GM18499 (cell line): ENCODE measurements around the gene SRGAP3.

Experiments used
- ATAC-seq: cut with Tn5 transposase; IDR thresholded peaks from one replicate; pipeline ENCODE4 v1.9.1; 2021; ENCODE audit warnings: moderate number of reproducible peaks; ENCODE audit not compliant: insufficient read depth, unreplicated experiment

SRGAP3 gene

DNA sequence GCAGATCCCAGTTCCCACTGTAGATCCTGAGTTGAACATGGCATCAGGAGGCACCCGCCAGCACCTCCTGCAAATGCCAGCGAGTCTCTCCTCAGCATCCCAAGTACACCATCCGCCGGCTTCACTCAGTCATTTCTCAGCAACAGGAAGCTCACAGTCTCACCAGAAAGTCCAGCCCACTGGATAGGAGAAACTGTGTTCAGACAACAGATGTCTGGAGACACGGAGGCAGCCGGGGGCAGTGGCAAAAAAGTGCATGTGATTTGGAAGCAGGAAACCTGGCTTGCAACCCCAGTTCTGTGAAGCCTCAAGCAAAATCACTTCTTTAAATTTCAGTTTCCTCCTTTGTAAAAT lies 68.7 kb downstream of the SRGAP3 start:
- ATAC-seq, result no peak

DNA sequence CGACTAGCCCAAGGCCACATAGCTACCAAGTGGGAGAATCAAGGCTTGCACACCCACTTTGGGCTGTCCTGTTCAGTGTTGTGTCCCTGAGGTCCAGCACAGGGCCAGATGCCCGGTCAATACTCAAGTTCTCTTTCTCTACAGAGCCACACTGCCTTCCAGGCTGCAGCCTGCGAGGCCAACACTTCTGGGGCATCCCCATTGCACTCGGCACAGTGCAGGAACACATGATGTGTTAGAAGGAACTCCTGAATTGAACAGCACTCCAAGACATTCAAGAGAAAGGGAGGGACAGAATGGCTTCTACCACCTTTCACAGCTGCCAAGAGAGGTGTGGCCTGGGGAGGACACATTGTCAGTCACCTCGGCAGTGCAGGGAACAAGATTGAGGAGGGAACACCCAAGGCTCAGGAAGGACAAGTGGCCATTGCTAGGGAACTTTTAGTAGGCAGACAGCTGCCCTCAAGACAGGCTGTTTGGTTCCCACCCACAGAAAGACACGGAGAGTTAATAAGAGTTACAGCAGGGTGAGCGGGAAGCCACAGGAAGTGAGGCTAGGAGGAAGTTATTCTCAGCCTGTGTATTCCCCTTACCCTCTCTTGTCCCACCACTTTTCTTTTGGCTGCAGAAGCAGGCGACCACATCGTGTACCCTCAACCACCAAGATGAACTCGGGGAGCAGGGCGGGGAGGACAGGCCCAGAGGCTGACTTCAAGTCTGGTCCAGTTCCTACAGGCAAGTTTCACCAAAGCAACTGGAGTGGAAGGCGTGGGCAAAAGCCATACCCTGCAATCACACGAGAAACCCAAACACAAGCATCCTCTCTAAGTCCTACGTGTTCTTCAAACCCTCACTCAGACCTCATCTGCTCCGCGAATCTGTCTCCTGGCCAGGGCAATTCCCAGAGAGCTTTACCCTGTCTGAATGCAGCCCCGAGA lies 69.4 kb downstream of the SRGAP3 start:
- ATAC-seq, result no peak

DNA sequence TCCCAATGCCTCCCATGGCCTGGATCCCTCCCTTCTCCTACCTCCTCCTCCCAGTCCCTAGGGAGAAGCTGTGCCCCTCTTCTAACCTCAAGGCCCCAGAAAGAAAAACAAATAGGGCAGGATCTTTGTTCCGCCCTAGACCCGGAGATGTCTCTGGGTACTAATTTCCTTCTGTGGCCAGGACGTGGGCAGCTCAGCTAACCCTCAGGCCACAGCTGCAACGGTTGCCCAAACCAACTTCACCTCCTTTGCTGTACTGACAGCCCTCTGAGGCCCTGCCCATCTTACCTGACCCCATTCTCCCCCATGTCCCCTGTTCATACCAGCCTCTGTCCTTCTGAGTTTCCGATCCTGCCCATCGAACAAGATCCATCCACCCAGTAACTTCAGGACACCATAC lies 70.7 kb downstream of the SRGAP3 start:
- ATAC-seq, result no peak

DNA sequence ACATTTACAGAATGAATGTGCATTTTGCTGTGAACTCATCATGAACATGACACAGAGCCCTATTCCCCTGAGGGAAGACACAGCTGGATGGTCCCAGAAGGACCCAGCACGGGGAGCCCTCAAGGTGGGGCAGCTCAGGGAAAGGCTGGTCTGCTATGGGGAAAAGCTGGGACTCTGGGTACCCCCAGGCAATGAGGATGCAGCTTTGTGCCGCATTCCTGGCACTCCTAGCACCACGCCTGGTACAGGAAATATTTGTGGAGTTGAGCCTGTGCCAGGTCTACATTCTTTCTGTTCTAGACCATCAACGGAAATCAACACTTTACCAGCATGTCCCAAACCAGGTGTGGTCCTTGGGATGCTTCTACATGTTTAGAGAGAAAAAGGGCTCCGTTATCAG lies 74.0 kb downstream of the SRGAP3 start:
- no peak for ATAC-seq

DNA sequence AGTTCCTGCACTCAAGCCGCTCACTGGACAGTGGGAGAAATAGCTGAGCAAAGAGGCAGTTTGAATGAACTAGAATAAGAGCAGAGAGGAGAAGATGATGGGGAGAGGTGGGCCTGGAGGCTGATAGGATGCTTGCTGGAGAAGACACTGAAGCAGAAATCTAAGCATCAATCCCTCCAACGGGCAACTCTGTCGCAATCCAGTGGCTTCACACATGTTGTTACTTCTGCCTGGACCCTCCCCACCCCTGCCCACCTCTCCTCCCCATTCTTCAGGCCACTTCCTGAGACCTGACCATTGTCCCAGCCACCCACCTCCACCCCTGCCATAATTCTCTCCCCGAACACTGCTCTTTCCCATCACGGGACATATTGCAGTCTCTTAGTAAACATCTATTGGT lies 76.0 kb downstream of the SRGAP3 start:
- no peak for ATAC-seq

DNA sequence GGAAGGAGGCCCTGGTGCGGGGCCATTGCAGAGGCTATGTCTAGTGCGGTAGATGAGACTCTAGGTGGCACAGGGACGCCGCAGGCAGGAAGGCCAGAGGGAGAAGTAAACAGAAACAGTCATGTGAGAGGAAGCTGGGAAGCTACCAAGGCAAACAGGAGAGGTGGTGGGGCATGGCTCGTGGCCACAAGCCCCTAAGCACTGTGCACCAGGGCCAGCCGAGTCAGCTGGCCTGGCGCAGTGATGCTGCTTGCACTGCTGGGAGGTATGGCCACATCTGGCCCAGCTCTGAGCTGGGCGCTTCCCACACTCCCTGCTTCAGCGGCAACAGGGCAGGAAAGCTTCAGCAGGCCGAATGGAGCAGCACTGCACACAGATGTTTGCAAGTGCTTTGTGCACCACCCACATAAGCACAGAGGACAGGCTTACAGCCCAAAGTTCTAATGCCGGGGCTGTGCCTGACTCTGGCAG lies 76.6 kb downstream of the SRGAP3 start:
- ATAC-seq, result no peak

DNA sequence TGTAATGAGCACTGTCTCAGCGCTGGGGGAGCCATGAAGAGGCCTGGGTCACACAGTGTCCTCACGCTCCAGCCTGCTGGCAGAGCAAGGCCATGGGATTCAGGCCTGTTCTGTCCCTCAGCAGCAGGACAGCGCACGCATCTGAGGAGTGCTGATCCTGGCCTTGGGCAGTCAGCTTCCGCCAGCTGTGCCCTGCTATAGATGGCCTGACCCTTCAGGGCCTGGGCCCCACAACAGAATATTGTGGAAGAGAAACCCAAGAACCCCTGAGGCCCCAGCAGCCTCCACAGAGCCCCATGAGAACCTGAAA lies 78.6 kb downstream of the SRGAP3 start:
- no peak for ATAC-seq

DNA sequence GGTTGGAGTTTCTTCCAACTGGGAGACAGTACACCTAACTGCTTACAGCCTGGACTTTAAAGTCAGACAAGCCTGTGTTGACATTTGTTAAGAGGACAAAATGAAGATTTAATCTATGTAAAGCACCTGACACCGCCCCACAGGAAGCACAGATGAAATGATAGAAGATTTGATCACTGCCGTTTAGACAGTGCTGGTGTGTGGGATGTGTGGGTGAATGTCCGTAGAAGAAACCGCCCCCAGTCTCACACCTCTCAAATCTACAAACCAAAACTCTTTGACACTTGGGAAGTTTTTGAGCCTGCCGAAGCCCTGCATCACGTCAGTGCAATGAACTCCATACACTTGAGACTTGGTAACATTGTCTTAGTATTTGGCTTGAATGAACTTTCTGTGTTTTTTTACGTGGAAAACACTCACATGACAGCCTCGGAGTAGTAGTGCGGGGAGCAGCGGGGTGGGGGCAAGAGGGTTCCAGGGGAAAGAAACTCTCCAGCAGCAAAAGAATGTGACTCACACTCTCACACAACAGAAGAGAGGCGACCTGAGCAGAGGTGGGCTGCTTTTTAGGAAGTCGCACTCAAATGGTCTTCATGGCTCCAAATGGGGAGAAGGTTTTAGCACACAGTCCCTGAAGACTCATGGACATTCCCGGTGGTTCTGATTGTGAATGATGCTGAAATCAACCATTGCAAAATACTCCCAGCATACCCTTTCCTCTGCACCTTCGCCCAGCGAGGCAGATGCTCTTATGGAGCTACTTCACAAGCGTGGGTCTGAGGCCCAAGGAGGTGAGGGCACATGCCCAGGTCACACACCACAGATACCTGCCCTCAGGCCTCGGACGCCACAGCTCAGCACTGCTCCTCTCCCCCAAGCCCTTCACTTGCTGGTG lies 79.2 kb downstream of the SRGAP3 start:
- no peak for ATAC-seq

DNA sequence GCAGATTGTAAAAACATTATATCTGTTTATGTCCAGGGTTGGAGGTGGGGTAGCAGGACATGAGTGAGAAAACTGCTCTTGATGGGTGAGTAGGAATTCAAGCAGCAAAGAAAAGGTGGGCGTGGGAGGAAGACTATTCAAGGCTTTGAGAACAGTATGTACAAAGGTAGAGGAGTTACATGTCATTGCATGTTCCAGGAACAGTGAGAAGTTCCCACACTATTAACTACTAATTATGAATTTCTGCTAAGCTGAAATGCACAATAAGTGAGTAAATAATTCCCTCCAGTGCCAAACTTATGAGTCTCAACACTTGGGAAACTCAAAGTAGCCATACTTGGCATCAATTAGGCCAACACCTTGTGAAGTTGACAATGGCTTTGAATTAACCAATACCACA lies 80.1 kb downstream of the SRGAP3 start:
- no peak for ATAC-seq

DNA sequence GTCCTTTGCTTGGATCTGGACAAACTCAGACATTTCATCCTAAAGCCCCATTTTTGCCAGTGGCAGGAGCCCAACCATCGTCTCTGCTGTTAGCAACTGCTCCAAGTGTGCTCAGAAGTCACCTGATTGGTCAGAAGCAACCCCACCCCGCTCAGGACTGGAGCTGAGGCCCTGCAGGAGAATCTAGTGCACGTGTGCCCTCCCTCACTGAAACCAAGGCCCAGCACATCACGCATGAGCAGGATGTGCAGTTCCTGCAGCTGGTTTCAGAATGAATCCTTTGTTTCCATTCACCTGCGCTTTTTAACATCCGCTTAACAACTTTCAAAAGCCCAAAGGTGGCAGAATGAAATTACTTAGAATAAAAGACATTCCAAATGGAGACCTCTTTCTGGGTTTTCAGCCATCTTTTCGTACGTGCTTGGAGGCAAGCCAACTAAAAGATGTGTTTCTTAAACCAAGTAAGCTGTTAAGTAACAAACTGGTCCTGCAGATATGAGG lies 81.2 kb downstream of the SRGAP3 start:
- ATAC-seq, result peak; percentile 97

DNA sequence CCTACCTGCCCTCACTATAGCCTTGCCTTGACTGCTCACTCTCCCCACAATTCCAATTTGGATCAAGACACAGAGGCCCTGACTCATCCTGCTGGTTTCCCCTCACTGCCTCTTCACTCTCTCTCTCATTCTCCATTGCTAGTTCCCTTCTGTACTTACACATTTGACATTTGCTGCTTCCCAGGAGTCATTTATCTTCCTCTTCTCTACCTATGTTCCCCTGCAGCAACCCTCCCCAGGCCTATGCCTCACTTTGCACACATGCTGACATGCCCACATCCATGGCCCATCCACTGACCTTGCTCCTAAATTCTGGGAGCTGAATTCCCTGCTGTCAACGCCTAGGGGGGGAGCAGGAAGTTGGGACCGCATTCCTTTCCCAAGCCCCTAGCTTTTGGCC lies 82.2 kb downstream of the SRGAP3 start:
- ATAC-seq, result no peak

DNA sequence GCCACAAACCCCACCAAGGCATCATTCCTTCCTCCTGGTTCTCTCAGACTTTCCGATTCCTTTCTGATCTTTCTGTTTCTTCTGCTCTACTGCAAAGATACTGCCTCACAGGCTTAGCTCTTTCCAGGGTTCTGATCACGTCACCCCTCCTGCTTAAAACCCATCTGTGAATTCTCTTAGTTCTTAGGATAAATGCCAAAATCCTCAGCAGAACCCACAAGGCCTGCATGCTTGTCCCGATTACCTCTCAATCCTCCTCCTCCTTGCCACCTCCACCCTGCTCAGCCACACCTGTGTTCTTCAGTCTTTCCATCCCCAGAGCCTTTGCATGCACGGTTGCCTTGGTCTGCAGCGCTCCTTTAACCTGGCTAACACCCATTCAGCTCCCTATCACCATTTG lies 84.0 kb downstream of the SRGAP3 start:
- ATAC-seq, result no peak

DNA sequence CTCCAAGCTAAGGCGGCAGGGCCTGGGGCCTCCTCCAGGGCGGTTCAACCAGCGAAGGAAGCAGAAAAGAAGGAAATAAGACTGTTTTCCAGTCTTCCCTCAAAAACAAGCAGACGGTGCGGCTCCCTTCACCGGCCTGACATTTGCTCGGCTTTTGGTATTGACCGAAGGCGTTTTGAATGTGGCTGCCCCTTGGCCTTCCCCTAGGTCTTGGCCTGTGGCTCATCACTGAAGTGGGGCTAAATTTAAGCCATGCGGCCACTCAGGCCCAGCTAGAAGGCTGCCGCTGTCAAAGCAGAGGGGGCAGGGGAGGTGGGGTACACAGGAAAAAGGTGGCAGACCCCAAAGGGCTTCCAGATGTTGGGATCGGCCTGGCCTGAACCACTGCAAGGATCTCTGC lies 86.2 kb downstream of the SRGAP3 start:
- ATAC-seq, result no peak

DNA sequence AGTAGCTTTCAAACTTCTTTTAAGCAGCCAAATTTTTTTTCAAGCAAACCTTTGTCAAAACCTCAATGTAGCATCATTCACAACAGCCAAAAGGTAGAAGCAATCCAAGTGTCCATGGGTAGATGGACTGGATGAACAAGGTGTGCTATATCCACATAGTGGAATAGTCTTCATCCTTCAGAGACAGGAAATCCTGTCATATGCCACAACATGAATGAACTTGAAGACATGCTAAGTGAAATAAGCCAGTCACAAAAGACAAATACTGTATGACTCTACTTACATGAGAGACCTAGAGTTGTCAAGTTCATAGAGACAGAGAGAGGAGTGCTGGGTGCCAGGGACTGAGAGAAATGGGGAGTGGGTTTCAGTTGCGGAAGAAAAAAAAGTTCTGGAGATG lies 87.6 kb downstream of the SRGAP3 start:
- no peak for ATAC-seq

DNA sequence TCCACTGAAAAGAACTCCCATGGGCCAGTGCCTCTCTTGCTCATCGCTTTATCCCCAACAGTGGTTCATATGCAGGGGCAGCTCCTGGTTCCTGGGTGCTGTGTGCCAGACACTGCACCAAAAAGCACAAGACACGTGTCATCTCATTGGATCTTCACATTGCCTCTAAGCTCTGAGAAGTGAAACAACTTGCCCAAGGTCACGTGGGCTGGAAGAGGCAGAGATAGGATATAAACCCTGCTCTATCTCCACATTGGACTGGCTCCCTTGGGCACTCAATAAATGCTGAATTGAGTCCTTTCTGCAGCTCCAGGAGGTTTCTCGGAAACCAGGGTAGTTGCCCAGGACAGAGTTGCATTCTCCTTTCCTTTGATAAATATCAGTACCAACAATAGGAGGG lies 88.1 kb downstream of the SRGAP3 start:
- ATAC-seq, result no peak

DNA sequence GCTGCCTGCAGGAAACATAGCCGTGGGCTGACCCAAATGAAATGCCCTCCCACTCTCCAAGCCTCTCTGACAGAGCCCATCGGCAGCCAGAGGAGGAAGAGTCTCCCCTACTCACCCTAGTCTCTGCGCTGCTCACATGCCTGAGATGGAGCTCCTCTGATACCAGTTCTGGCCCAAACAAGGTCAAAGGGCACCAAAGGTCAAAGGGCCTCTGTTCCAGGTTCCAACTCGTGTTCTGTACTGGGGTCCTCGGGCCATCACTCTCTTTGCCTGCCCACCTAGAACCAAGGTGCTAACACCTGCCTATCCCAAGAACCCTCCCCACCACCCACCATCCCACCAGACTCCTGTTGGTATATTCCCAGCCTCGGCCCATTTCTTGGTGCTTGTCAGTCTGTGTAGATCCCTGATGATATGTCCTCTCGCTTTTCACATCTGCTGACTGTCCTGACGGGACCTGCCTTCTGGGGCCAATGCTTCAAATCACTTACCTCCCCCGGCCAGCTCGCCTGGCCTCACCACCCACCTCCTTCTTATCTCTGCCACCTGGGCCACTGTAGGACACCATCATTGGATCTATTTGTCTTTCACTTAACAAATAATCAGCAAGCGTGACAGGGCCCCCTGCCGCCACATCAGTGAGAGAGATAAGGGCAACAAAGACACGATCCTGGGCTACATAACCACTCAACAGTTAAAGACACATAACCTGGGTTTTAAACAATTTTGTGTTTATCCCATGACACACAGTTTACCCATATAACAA lies 90.4 kb downstream of the SRGAP3 start:
- ATAC-seq, result no peak

DNA sequence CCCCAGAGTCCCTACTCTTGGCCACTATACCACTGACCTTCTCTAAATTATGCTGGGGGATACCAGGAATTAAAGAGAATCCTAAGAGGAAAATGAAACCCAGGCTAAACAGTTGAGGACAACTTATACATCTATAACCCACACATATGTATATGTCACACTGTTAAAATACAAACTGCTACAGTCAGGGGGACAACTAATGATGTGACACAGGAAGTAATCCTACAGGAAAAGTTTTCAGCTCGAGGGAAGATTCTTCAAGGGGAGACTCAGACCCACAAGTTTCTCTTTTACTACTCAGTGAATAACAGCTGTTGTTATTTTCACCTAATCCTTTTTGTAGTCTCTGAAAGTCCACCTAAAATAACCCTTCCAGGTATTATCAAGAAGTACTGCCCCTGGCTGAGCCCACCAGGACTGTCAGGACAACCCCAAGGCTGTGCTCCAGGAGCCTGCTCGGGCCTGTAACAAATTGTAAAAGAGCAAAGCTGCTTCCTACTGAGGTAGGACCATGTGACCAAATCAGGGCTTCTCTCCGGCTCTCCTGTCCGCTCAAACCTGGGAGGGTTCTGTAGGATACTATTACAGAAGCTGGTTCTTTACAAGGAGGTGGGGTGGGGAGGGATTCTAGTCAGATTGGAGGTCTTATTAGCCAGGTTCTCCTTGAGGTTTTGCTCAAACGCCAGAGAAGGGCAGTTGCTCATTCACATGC lies 91.6 kb downstream of the SRGAP3 start:
- no peak for ATAC-seq

DNA sequence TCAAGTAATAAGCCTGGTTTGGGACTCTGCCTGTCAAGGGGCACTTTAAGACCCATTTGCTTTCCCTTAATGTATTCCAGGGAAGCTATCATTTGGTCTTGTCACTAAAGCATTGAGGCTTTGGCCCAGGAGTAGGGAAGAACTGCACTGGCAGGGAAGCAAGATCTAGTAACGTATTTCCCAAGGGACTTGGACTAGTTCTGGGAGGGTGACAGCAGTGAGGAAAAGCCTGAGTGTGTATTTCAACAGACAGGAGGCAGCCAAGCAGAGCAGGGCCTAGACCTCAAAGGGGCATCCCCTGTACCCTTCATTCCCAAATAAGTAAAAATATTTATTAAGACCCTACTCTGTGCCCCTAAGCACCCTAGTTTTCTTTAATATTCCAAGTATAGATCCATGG lies 92.8 kb downstream of the SRGAP3 start:
- no peak for ATAC-seq

DNA sequence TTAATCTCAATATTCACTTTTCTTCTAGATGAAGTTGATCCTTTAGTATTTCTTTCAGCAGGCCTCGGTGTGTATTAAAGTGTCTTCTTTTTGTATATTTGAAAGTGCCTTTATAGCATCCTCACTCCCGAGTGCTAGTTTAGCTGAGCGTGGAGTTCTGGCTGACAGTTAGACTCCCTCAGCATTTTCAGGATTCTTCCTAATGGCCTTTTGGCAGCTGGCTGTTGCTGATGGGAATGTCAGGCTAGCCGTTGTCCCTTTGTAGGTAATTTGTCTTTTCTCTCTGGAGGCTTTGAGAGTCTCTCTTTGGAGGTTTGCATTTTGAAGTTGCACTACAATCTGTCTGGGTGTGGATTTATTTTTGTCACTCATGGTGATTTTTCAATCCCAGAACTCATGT lies 94.4 kb downstream of the SRGAP3 start:
- no peak for ATAC-seq
